IMR-90 (cell line): Measurements from ENCODE around the gene RPS6KA2. TPM values are rescaled to one million over a fixed set of nuclear protein-coding genes. Genes with fewer than 3 reads are reported as not detected.

Experiments used
- ATAC-seq: fragments of 200-7000 bp; cut with Tn5 transposase; 2 replicates; pipeline ENCODE4 v1.9.1; 2020; ENCODE audit warnings: low read depth, mild to moderate bottlenecking, moderate library complexity
- BruUV-seq: library from RNA; stranded (reverse); fragments of 400-500 nt; replicated peaks from 2 replicates; lab custom pipeline; 2021; lab: Mats Ljungman, UMichigan
- CTCF ChIA-PET: fragments of 300-600 bp; formaldehyde crosslinking; extraction: SDS; loops from one replicate; lab custom pipeline; 2021; ENCODE audit warnings: antibody characterized with exemption; lab: Yijun Ruan, JAX
- POLR2A ChIA-PET: fragments of 300-600 bp; sonication (Branson Sonifier 250); formaldehyde crosslinking; loops from one replicate; lab custom pipeline; 2022; ENCODE audit warnings: antibody characterized with exemption; ENCODE audit not compliant: unreplicated experiment; lab: Charles Lee
- DNase-seq: peaks from one replicate; pipeline ENCODE4 v3.0.0; 2013
- H2AFZ ChIP-seq: replicated peaks from 2 replicates; pipeline ENCODE3; 2013; ENCODE audit warnings: low read length, mild to moderate bottlenecking; ENCODE audit not compliant: poor library complexity
- H2AK5ac ChIP-seq: 2 replicates; pipeline ENCODE4 v1.6.1; 2013; ENCODE audit warnings: low read depth, low read length, inconsistent platforms
- H2AK9ac ChIP-seq: replicated peaks from 2 replicates; pipeline ENCODE3; 2013; ENCODE audit warnings: mild to moderate bottlenecking, low read depth, low read length, moderate library complexity; ENCODE audit not compliant: poor library complexity
- H2BK120ac ChIP-seq: 2 replicates; pipeline ENCODE4 v1.6.1; 2013; ENCODE audit warnings: low read depth, low read length, inconsistent platforms
- H2BK15ac ChIP-seq: 3 replicates; pipeline ENCODE4 v1.6.1; 2013; ENCODE audit warnings: low read depth, low read length, inconsistent platforms
- H2BK20ac ChIP-seq: 2 replicates; pipeline ENCODE4 v1.6.1; 2013; ENCODE audit warnings: low read depth, mild to moderate bottlenecking, inconsistent platforms, low read length, moderate library complexity
- H2BK5ac ChIP-seq: 2 replicates; pipeline ENCODE4 v1.6.1; 2013; ENCODE audit warnings: mild to moderate bottlenecking, low read depth, low read length, inconsistent platforms; ENCODE audit not compliant: poor library complexity, severe bottlenecking
- H3K14ac ChIP-seq: replicated peaks from 2 replicates; pipeline ENCODE4 v1.6.1; 2013; ENCODE audit warnings: low read depth, low read length, inconsistent platforms
- H3K18ac ChIP-seq: 2 replicates; pipeline ENCODE4 v1.6.1; 2013; ENCODE audit warnings: low read depth, low read length, control low read depth
- H3K23ac ChIP-seq: 2 replicates; pipeline ENCODE4 v1.6.1; 2013; ENCODE audit warnings: low read depth, low read length, inconsistent platforms
- H3K27ac ChIP-seq: 2 replicates; pipeline ENCODE4 v1.5.1; 2013; ENCODE audit warnings: mild to moderate bottlenecking, control low read depth, low read length; ENCODE audit not compliant: insufficient read depth
- H3K27me3 ChIP-seq: 2 replicates; pipeline ENCODE4 v1.6.1; 2013; ENCODE audit warnings: low read length; ENCODE audit not compliant: control insufficient read depth, insufficient read depth
- H3K36me3 ChIP-seq: 2 replicates; pipeline ENCODE4 v1.6.1; 2013; ENCODE audit warnings: low read length, mixed read lengths; ENCODE audit not compliant: control insufficient read depth, insufficient read depth
- H3K4ac ChIP-seq: 2 replicates; pipeline ENCODE4 v1.6.1; 2013; ENCODE audit warnings: low read depth, low read length, inconsistent platforms
- H3K4me1 ChIP-seq: 2 replicates; pipeline ENCODE4 v1.6.1; 2013; ENCODE audit warnings: low read length, mixed read lengths; ENCODE audit not compliant: control insufficient read depth, insufficient read depth
- H3K4me2 ChIP-seq: 2 replicates; pipeline ENCODE4 v1.6.1; 2013; ENCODE audit warnings: low read depth, mild to moderate bottlenecking, control low read depth, low read length, moderate library complexity
- H3K4me3 ChIP-seq: 2 replicates; pipeline ENCODE4 v1.5.1; 2013; ENCODE audit warnings: low read depth, mild to moderate bottlenecking, control low read depth, low read length, moderate library complexity; ENCODE audit not compliant: insufficient read depth
- H3K56ac ChIP-seq: 2 replicates; pipeline ENCODE4 v1.6.1; 2013; ENCODE audit warnings: low read length, inconsistent platforms; ENCODE audit not compliant: insufficient read depth; ENCODE audit errors: extremely low read depth
- H3K79me1 ChIP-seq, 2 experiments: 2 replicates each; pipeline ENCODE4 v1.6.1; 2013; ENCODE audit warnings: low read length in 2 of 2, inconsistent platforms in 1 of 2, low read depth in 1 of 2
- H3K9ac ChIP-seq: 2 replicates; pipeline ENCODE4 v1.6.1; 2013; ENCODE audit warnings: low read depth, low read length, control low read depth
- H3K9me1 ChIP-seq: 2 replicates; pipeline ENCODE4 v1.6.1; 2013; ENCODE audit warnings: low read length, inconsistent platforms; ENCODE audit not compliant: insufficient read depth
- H3K9me3 ChIP-seq: 2 replicates; pipeline ENCODE4 v1.6.1; 2013; ENCODE audit warnings: low read length; ENCODE audit not compliant: control insufficient read depth, insufficient read depth
- H4K20me1 ChIP-seq: 2 replicates; pipeline ENCODE4 v1.6.1; 2013; ENCODE audit warnings: low read length, inconsistent platforms; ENCODE audit not compliant: insufficient read depth
- H4K5ac ChIP-seq: 2 replicates; pipeline ENCODE4 v1.6.1; 2013; ENCODE audit warnings: mild to moderate bottlenecking, low read depth, low read length, control low read depth
- H4K8ac ChIP-seq, 2 experiments: 2 replicates each; pipeline ENCODE4 v1.6.1; 2013; ENCODE audit warnings: low read depth in 2 of 2, low read length in 2 of 2, control low read depth in 1 of 2, inconsistent platforms in 1 of 2
- H4K91ac ChIP-seq: 2 replicates; pipeline ENCODE4 v1.6.1; 2013; ENCODE audit warnings: low read depth, low read length, inconsistent platforms; ENCODE audit not compliant: insufficient read depth
- BHLHE40 ChIP-seq: fragments of 150-350 bp; IDR thresholded peaks from 2 replicates; pipeline ENCODE4 v1.6.1; 2016; ENCODE audit warnings: mild to moderate bottlenecking, low read depth, low read length
- FOS ChIP-seq: fragments of 150-350 bp; IDR thresholded peaks from 2 replicates; pipeline ENCODE4 v1.6.1; 2016; ENCODE audit warnings: low read depth, low read length
- MAZ ChIP-seq: IDR thresholded peaks from 2 replicates; pipeline ENCODE4 v1.6.1; 2012; ENCODE audit warnings: low read depth, mild to moderate bottlenecking, low read length, improper control_type of control experiment, moderate library complexity, borderline replicate concordance
- MXI1 ChIP-seq: IDR thresholded peaks from 2 replicates; pipeline ENCODE4 v1.6.1; 2012; ENCODE audit warnings: low read depth, mild to moderate bottlenecking, low read length, moderate library complexity, borderline replicate concordance
- POLR2A ChIP-seq: IDR thresholded peaks from 2 replicates; pipeline ENCODE4 v1.6.1; 2012; ENCODE audit warnings: mild to moderate bottlenecking, low read depth, low read length
- RAD21 ChIP-seq: IDR thresholded peaks from 2 replicates; pipeline ENCODE4 v1.6.1; 2012; ENCODE audit warnings: low read length, improper control_type of control experiment
- RFX5 ChIP-seq: IDR thresholded peaks from 2 replicates; pipeline ENCODE4 v1.8.0; 2012; ENCODE audit warnings: low read depth, mild to moderate bottlenecking, low read length, moderate library complexity
- SMC3 ChIP-seq: fragments of 150-350 bp; IDR thresholded peaks from 2 replicates; pipeline ENCODE4 v1.6.1; 2016; ENCODE audit warnings: low read depth, mild to moderate bottlenecking, antibody characterized with exemption, low read length, moderate library complexity
- WGBS, 2 experiments: methylation state at CpG; one replicate each; pipeline versions ENCODE4 v1.1.5 to v1.1.7; 2013; ENCODE audit warnings: missing lambda C conversion rate in 2 of 2; ENCODE audit not compliant: insufficient read length in 1 of 2; ENCODE audit errors: extremely low coverage in 2 of 2; 5-methylcytosine and 5-hydroxymethylcytosine counted together
- dilution Hi-C: fragments of 300-500 bp; cut with HindIII; formaldehyde crosslinking; loops from one replicate; pipeline ENCODE4 v1.14.3; 2018; ENCODE audit warnings: low sequenced_read_pairs; ENCODE audit not compliant: unreplicated experiment
- in situ Hi-C: fragments of 300-500 bp; cut with MboI; formaldehyde crosslinking; loops from 3 replicates; pipeline ENCODE4 v1.14.3; 2019; ENCODE audit warnings: low sequenced_read_pairs, inconsistent platforms, mixed read lengths
- intact Hi-C: fragments of 100-400 bp; cut with micrococcal nuclease; formaldehyde crosslinking; loops from 2 replicates; pipeline ENCODE4 v1.10.0; 2022
- polyA plus RNA-seq, 3 experiments: library from polyadenylated mRNA; depleted of rRNA; stranded (reverse); fragments of >200 nt; gene quantifications; 2 replicates each; pipeline ENCODE4 v1.2.3, GENCODE V29; 2012; ENCODE audit warnings: low replicate concordance in 1 of 3
- total RNA-seq: library from RNA; depleted of rRNA; stranded (reverse); fragments of >200 nt; gene quantifications from 2 replicates; pipeline ENCODE4 v1.2.3, GENCODE V29; 2012

Gene RPS6KA2
- total and polyA plus RNA-seq, 2 of the 4 experiments (the other 2 are of a cell fraction) = 26.9 to 31.3 TPM

DNA sequence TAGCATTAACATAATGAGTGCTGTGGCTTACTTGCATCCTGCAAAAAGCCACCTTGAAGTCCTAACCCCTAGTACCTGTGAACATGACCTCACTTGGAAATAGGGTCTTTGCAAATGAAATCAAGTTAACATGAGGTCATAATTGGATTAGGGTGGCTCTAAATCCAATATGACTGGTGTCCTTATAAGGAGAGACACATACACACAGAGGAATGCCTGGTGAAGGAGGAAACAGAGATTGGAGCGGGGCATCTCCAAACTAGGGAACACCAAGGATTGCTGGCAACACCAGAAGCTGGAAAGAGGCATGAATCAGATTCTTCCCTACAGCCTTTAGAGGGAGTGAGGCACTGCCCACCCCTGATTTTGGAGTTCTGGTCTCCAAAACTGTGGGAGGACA lies 17.6 kb upstream of the RPS6KA2 start:
- H3K79me1 ChIP-seq = no peaks in the 10 kb centered on the region
- H3K4me2 ChIP-seq = no peak overlapping the region
- H3K27ac ChIP-seq = no peak overlapping the region
- no TSS peak for BruUV-seq
- no peak for TF ChIP-seq MXI1
- TF ChIP-seq SMC3 = no peak
- no peak for TF ChIP-seq POLR2A
- no peak for TF ChIP-seq RAD21
- TF ChIP-seq MAZ = no peak
- TF ChIP-seq FOS = no peak
- no peak for TF ChIP-seq RFX5
- TF ChIP-seq BHLHE40 = no peak
- no peaks in the 10 kb centered on the region for H3K4me1 ChIP-seq
- H3K56ac ChIP-seq = no peak overlapping the region
- no peak overlapping the region for H3K14ac ChIP-seq
- no peak overlapping the region for H4K91ac ChIP-seq
- no peak overlapping the region for H3K23ac ChIP-seq
- intact Hi-C loops (no loop called here), dilution Hi-C loops (no loop called here), in situ Hi-C loops (loop anchor here (25.0 kb wide), 1 partner anchor 343 kb away; the partner anchor contains the start of gene CEP43)
- no peak overlapping the region for H2BK5ac ChIP-seq
- no peaks in the 10 kb centered on the region for H3K36me3 ChIP-seq
- H2BK15ac ChIP-seq = no peak overlapping the region
- H3K4ac ChIP-seq = no peak overlapping the region
- H2AK9ac ChIP-seq = no peak overlapping the region
- no peak overlapping the region for H2AFZ ChIP-seq
- no peak overlapping the region for H3K18ac ChIP-seq
- no peak for DNase-seq
- no peak overlapping the region for H2BK120ac ChIP-seq
- CTCF ChIA-PET = no interaction called here
- no peak overlapping the region for H4K8ac ChIP-seq
- no peak overlapping the region for H4K5ac ChIP-seq
- peaks cover 15% of the 10 kb centered on the region for H3K27me3 ChIP-seq
- H2BK20ac ChIP-seq = no peak overlapping the region
- no peak overlapping the region for H2AK5ac ChIP-seq
- peaks cover 2% of the 10 kb centered on the region; the same call in 1 of the 2 replicates for H3K9me3 ChIP-seq
- POLR2A ChIA-PET = no interaction called here
- ATAC-seq = no peak
- H4K20me1 ChIP-seq = no peaks in the 10 kb centered on the region
- no peak overlapping the region for H3K4me3 ChIP-seq
- WGBS, 2 experiments = no CpG with 5 or more reads among the region's 1 CpG
- H3K9ac ChIP-seq = no peak overlapping the region
- peaks cover 6% of the 10 kb centered on the region; the same call in 1 of the 2 replicates for H3K9me1 ChIP-seq
